WTC11 (cell line): ENCODE data around the gene MFF. TPM values are rescaled to one million over a fixed set of nuclear protein-coding genes. Genes with fewer than 3 reads are reported as not detected.

Experiments
- ATAC-seq: fragments of 200-7000 bp; cut with Tn5 transposase; 2 replicates; pipeline ENCODE4 v1.10.0; 2021; ENCODE audit warnings: mild to moderate bottlenecking, moderate library complexity
- CTCF ChIA-PET: fragments of 300-600 bp; sonication (Branson Sonifier 250); formaldehyde crosslinking; loops from one replicate; lab custom pipeline; 2021; ENCODE audit warnings: antibody characterized with exemption; lab: Charles Lee
- POLR2A ChIA-PET: fragments of 350-600 bp; sonication (Branson Sonifier 250); formaldehyde crosslinking; loops from one replicate; lab custom pipeline; 2021; ENCODE audit warnings: antibody characterized with exemption; lab: Charles Lee
- DNase-seq: peaks from one replicate; pipeline ENCODE4 v3.0.0; 2021; ENCODE audit warnings: low spot score
- H3K27ac Mint-ChIP-seq: 2 replicates; pipeline ENCODE4 v1.8.0; 2021; ENCODE audit warnings: mixed read lengths
- H3K27me3 Mint-ChIP-seq: 2 replicates; pipeline ENCODE4 v1.8.0; 2021; ENCODE audit warnings: low read depth, mild to moderate bottlenecking, moderate library complexity, mixed read lengths
- H3K36me3 Mint-ChIP-seq: 2 replicates; pipeline ENCODE4 v1.8.0; 2021; ENCODE audit warnings: mixed read lengths
- H3K4me1 Mint-ChIP-seq: 2 replicates; pipeline ENCODE4 v1.8.0; 2022; ENCODE audit warnings: mixed read lengths
- H3K4me3 Mint-ChIP-seq: 2 replicates; pipeline ENCODE4 v1.8.0; 2021; ENCODE audit warnings: mild to moderate bottlenecking, moderate library complexity, mixed read lengths
- H3K9me3 Mint-ChIP-seq: 2 replicates; pipeline ENCODE4 v1.8.0; 2021; ENCODE audit warnings: mixed read lengths
- CBFB ChIP-seq: sonication (generic); formaldehyde crosslinking; IDR thresholded peaks from 2 replicates; pipeline ENCODE4 v1.8.1; 2022; ENCODE audit warnings: mild to moderate bottlenecking, low read depth, missing genetic modification reagents
- FOXK1 ChIP-seq: sonication (generic); formaldehyde crosslinking; IDR thresholded peaks from 2 replicates; pipeline ENCODE4 v1.8.0; 2022; ENCODE audit warnings: mild to moderate bottlenecking, moderate library complexity, missing genetic modification reagents
- GTF2I ChIP-seq: fragments of 250-450 bp; sonication (Bioruptor Pico); conservative IDR thresholded peaks from 2 replicates; pipeline ENCODE4 v1.4.0; 2021; ENCODE audit warnings: mild to moderate bottlenecking
- MXD4 ChIP-seq: fragments of 250-450 bp; sonication (Bioruptor Pico); IDR thresholded peaks from 2 replicates; pipeline ENCODE4 v1.8.0; 2021; ENCODE audit warnings: mild to moderate bottlenecking, moderate library complexity, borderline replicate concordance
- NR2C2 ChIP-seq: sonication (generic); formaldehyde crosslinking; IDR thresholded peaks from 2 replicates; pipeline ENCODE4 v1.8.0; 2022; ENCODE audit warnings: mild to moderate bottlenecking, missing genetic modification reagents
- SMAD3 ChIP-seq: sonication (generic); formaldehyde crosslinking; IDR thresholded peaks from 2 replicates; pipeline ENCODE4 v1.8.0; 2022; ENCODE audit warnings: missing genetic modification reagents, mild to moderate bottlenecking, borderline replicate concordance
- TEAD4 ChIP-seq: sonication (generic); formaldehyde crosslinking; IDR thresholded peaks from 2 replicates; pipeline ENCODE4 v1.8.0; 2022; ENCODE audit warnings: mild to moderate bottlenecking, missing genetic modification reagents
- total RNA-seq: library from RNA; stranded (reverse); gene quantifications from 3 replicates; pipeline ENCODE4 v1.2.3, GENCODE V29; 2021
- TF ChIP-seq, protein P1 (sequence below): fragments of 200-600 bp; IDR thresholded peaks from 2 replicates; pipeline ENCODE4 v1.8.0; 2022; ENCODE audit warnings: antibody characterized with exemption
- TF ChIP-seq, protein P2 (sequence below): sonication (generic); formaldehyde crosslinking; IDR thresholded peaks from 2 replicates; pipeline ENCODE4 v1.8.1; 2022; ENCODE audit warnings: low read depth, missing genetic modification reagents, borderline replicate concordance
- TF ChIP-seq, protein P3 (sequence below): sonication (generic); formaldehyde crosslinking; IDR thresholded peaks from 2 replicates; pipeline ENCODE4 v1.8.0; 2022; ENCODE audit warnings: mild to moderate bottlenecking, missing genetic modification reagents
- TF ChIP-seq, protein P4 (sequence below): fragments of 250-450 bp; sonication (Bioruptor Pico); IDR thresholded peaks from 2 replicates; pipeline ENCODE4 v1.9.0; 2021; ENCODE audit warnings: mild to moderate bottlenecking, borderline replicate concordance
- TF ChIP-seq, protein P5 (sequence below): sonication (generic); formaldehyde crosslinking; IDR thresholded peaks from 2 replicates; pipeline ENCODE4 v1.8.1; 2023; ENCODE audit warnings: mild to moderate bottlenecking, missing genetic modification reagents, moderate library complexity
- TF ChIP-seq, protein P6 (sequence below): fragments of 250-450 bp; sonication (Bioruptor Pico); IDR thresholded peaks from 2 replicates; pipeline ENCODE4 v2.1.2; 2022; ENCODE audit warnings: mild to moderate bottlenecking, moderate library complexity
- TF ChIP-seq, protein P7 (sequence below): fragments of 250-450 bp; sonication (Bioruptor Pico); IDR thresholded peaks from 2 replicates; pipeline ENCODE4 v1.9.0; 2021; ENCODE audit warnings: moderate library complexity, mild to moderate bottlenecking, inconsistent platforms, borderline replicate concordance

MFF gene
- total RNA-seq, 1 experiment from 2014 or later: 78.5 TPM

DNA sequence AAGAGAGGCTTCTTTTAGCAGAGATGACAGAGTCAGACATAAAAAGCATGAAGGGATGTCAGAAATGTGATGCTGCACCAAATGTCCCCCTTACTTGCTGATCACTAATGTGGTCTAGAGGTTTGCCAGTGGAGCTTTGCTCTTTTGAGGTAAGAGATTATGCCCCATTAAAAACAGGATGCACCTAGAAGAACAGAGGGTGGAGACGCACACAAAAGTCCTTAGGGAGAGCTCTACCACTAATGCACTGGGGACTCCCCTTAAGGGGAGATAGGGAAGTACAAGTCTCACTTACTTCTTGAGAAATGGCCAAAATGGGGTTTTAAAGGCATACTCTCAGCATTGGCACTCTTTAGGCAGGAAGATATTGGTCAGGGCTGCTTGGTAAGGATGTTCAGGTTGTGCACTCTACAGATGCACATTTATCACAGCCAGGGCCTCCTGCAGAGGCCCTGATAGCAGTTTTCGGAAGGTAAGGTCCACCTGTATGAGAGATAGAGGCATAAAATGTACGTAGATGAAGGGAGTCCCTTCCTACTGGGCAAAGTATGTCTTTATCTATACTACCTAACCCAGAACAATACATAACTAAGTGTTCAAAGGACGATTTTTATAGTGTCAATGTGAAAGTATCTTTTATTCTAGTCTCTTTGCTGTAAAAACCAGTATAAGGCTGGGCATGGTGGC is 79.7 kb downstream of the MFF start:
- ATAC-seq: no peak
- POLR2A ChIA-PET: no interaction called here
- Mint-ChIP-seq H3K4me1 (peaks cover 11% of the 10 kb centered on the region), H3K9me3 (no peaks in the 10 kb centered on the region), H3K27me3 (no peaks in the 10 kb centered on the region), H3K4me3 (no peak overlapping the region), H3K36me3 (no peaks in the 10 kb centered on the region; the same call in 1 of the 2 replicates)
- TF ChIP-seq, protein P1, sequence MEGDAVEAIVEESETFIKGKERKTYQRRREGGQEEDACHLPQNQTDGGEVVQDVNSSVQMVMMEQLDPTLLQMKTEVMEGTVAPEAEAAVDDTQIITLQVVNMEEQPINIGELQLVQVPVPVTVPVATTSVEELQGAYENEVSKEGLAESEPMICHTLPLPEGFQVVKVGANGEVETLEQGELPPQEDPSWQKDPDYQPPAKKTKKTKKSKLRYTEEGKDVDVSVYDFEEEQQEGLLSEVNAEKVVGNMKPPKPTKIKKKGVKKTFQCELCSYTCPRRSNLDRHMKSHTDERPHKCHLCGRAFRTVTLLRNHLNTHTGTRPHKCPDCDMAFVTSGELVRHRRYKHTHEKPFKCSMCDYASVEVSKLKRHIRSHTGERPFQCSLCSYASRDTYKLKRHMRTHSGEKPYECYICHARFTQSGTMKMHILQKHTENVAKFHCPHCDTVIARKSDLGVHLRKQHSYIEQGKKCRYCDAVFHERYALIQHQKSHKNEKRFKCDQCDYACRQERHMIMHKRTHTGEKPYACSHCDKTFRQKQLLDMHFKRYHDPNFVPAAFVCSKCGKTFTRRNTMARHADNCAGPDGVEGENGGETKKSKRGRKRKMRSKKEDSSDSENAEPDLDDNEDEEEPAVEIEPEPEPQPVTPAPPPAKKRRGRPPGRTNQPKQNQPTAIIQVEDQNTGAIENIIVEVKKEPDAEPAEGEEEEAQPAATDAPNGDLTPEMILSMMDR: no peak
- TF ChIP-seq NR2C2 (CRISPR knock-in tag) (no peak), FOXK1 (CRISPR knock-in tag) (no peak), MXD4 (CRISPR knock-in tag) (no peak), CBFB (CRISPR knock-in tag) (no peak), GTF2I (CRISPR knock-in tag) (no peak), TEAD4 (CRISPR knock-in tag) (no peak), SMAD3 (CRISPR knock-in tag) (no peak)
- TF ChIP-seq, protein P2, sequence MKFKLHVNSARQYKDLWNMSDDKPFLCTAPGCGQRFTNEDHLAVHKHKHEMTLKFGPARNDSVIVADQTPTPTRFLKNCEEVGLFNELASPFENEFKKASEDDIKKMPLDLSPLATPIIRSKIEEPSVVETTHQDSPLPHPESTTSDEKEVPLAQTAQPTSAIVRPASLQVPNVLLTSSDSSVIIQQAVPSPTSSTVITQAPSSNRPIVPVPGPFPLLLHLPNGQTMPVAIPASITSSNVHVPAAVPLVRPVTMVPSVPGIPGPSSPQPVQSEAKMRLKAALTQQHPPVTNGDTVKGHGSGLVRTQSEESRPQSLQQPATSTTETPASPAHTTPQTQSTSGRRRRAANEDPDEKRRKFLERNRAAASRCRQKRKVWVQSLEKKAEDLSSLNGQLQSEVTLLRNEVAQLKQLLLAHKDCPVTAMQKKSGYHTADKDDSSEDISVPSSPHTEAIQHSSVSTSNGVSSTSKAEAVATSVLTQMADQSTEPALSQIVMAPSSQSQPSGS (CRISPR knock-in tag): no peak
- TF ChIP-seq, protein P3, sequence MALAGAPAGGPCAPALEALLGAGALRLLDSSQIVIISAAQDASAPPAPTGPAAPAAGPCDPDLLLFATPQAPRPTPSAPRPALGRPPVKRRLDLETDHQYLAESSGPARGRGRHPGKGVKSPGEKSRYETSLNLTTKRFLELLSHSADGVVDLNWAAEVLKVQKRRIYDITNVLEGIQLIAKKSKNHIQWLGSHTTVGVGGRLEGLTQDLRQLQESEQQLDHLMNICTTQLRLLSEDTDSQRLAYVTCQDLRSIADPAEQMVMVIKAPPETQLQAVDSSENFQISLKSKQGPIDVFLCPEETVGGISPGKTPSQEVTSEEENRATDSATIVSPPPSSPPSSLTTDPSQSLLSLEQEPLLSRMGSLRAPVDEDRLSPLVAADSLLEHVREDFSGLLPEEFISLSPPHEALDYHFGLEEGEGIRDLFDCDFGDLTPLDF (CRISPR knock-in tag): no peak
- TF ChIP-seq, protein P4, sequence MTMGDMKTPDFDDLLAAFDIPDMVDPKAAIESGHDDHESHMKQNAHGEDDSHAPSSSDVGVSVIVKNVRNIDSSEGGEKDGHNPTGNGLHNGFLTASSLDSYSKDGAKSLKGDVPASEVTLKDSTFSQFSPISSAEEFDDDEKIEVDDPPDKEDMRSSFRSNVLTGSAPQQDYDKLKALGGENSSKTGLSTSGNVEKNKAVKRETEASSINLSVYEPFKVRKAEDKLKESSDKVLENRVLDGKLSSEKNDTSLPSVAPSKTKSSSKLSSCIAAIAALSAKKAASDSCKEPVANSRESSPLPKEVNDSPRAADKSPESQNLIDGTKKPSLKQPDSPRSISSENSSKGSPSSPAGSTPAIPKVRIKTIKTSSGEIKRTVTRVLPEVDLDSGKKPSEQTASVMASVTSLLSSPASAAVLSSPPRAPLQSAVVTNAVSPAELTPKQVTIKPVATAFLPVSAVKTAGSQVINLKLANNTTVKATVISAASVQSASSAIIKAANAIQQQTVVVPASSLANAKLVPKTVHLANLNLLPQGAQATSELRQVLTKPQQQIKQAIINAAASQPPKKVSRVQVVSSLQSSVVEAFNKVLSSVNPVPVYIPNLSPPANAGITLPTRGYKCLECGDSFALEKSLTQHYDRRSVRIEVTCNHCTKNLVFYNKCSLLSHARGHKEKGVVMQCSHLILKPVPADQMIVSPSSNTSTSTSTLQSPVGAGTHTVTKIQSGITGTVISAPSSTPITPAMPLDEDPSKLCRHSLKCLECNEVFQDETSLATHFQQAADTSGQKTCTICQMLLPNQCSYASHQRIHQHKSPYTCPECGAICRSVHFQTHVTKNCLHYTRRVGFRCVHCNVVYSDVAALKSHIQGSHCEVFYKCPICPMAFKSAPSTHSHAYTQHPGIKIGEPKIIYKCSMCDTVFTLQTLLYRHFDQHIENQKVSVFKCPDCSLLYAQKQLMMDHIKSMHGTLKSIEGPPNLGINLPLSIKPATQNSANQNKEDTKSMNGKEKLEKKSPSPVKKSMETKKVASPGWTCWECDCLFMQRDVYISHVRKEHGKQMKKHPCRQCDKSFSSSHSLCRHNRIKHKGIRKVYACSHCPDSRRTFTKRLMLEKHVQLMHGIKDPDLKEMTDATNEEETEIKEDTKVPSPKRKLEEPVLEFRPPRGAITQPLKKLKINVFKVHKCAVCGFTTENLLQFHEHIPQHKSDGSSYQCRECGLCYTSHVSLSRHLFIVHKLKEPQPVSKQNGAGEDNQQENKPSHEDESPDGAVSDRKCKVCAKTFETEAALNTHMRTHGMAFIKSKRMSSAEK (CRISPR knock-in tag): no peak
- TF ChIP-seq, protein P5, sequence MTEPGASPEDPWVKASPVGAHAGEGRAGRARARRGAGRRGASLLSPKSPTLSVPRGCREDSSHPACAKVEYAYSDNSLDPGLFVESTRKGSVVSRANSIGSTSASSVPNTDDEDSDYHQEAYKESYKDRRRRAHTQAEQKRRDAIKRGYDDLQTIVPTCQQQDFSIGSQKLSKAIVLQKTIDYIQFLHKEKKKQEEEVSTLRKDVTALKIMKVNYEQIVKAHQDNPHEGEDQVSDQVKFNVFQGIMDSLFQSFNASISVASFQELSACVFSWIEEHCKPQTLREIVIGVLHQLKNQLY (CRISPR knock-in tag): no peak
- TF ChIP-seq, protein P6, sequence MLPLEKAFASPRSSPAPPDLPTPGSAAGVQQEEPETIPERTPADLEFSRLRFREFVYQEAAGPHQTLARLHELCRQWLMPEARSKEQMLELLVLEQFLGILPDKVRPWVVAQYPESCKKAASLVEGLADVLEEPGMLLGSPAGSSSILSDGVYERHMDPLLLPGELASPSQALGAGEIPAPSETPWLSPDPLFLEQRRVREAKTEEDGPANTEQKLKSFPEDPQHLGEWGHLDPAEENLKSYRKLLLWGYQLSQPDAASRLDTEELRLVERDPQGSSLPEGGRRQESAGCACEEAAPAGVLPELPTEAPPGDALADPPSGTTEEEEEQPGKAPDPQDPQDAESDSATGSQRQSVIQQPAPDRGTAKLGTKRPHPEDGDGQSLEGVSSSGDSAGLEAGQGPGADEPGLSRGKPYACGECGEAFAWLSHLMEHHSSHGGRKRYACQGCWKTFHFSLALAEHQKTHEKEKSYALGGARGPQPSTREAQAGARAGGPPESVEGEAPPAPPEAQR (CRISPR knock-in tag): no peak
- TF ChIP-seq, protein P7, sequence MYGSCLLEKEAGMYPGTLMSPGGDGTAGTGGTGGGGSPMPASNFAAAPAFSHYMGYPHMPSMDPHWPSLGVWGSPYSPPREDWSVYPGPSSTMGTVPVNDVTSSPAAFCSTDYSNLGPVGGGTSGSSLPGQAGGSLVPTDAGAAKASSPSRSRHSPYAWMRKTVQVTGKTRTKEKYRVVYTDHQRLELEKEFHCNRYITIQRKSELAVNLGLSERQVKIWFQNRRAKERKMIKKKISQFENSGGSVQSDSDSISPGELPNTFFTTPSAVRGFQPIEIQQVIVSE (CRISPR knock-in tag): no peak
- TF ChIP-seq, all 79 proteins: peak for 0
- no peak overlapping the region for H3K27ac Mint-ChIP-seq
- CTCF ChIA-PET: no interaction called here
- DNase-seq: no peak
